Measurements from ENCODE around the gene SPTLC2.

- TF ChIP-seq, protein P1, sequence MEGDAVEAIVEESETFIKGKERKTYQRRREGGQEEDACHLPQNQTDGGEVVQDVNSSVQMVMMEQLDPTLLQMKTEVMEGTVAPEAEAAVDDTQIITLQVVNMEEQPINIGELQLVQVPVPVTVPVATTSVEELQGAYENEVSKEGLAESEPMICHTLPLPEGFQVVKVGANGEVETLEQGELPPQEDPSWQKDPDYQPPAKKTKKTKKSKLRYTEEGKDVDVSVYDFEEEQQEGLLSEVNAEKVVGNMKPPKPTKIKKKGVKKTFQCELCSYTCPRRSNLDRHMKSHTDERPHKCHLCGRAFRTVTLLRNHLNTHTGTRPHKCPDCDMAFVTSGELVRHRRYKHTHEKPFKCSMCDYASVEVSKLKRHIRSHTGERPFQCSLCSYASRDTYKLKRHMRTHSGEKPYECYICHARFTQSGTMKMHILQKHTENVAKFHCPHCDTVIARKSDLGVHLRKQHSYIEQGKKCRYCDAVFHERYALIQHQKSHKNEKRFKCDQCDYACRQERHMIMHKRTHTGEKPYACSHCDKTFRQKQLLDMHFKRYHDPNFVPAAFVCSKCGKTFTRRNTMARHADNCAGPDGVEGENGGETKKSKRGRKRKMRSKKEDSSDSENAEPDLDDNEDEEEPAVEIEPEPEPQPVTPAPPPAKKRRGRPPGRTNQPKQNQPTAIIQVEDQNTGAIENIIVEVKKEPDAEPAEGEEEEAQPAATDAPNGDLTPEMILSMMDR (IDR thresholded peaks at IDR 0.05): no peak
- no peak for TF ChIP-seq POLR2A (IDR thresholded peaks at IDR 0.05)
Measured at GRCh38 chr14:77559381-77559780, 57.1 kb downstream of the SPTLC2 start.

Measured in body of pancreas (tissue), 4 donors.